GM12873 (cell line): Measurements from ENCODE around the gene VKORC1.

Experiments used
- CTCF ChIP-seq: IDR thresholded peaks from 2 replicates; pipeline ENCODE4 v1.5.1; 2012; ENCODE audit warnings: low read depth, mild to moderate bottlenecking, moderate library complexity, low read length, control low read depth; ENCODE audit not compliant: insufficient read depth; ENCODE audit errors: missing control alignments

VKORC1 gene

GRCh38 chr16:31125844-31126243 lies 31.2 kb upstream of the VKORC1 start:
- no peak for TF ChIP-seq CTCF

DNA sequence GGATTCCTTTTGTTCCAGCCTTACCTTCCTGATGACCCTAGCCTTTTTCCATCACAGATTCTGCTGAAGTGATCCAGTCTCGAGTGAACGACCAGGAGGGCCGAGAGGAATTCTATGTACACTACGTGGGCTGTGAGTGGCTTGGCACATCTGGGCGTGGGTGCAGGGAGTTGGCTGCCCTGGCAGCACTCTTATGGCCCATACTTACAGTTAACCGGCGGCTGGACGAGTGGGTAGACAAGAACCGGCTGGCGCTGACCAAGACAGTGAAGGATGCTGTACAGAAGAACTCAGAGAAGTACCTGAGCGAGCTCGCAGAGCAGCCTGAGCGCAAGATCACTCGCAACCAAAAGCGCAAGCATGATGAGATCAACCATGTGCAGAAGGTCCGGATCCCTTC lies 25.5 kb upstream of the VKORC1 start:
- no peak for TF ChIP-seq CTCF

- TF ChIP-seq CTCF = no peak
Measured at GRCh38 chr16:31118223-31119155, 23.9 kb upstream of the VKORC1 start.

GRCh38 chr16:31117384-31118222 lies 23.0 kb upstream of the VKORC1 start, which contains the start of gene KAT8:
Gene KAT8 (plus strand): TSS chr16:31117664. CDS start chr16:31117682, 18 bp downstream.
- no peak for TF ChIP-seq CTCF

GRCh38 chr16:31114468-31114867 lies 19.9 kb upstream of the VKORC1 start:
- no peak for TF ChIP-seq CTCF

DNA sequence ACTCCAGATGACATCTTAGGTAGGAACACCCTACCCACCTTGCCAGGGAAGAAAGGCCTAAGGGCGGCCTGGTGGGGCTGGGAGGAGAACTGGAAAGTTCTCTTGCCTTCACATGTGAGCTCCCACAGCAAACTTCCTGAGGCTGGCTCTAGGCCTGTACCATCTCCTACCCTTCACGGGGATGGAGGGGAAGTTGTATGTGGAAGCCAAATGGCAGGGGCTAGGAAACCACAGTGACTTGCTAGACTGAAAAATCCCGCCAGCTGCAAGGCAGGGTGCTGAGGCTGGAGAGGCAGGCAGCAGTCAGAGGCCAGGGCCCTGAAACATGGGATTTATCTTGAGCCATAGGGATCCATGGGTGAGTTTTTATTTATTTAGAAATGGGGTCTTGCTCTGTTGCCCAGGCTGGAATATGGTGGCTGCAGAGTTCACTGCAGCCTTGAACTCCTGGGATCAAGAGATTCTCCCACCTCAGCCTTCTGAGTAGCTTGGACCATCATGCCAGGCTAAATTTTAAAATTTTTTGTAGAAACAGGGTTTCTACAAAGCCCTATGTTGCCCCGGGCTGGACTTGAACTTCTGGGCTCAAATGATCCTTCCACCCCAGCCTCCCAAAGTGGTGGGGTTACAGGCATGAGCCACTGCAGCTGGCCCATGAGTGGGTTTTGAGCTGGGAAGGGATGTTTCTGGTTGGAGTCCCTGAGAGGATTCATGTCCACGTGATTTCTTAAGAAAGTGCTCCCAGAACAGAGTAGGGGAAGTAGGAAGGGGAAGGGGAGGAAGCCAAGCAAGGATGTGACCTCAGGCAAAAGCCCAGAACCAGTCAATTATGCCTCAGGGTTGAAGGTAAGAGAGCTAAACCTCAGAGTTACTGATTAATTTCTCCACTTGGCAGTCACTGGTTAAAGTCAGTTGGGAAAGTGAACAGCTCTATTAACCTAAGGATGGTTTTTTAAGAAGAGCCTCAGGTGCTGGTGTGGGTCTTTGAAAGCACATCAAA lies 18.8 kb upstream of the VKORC1 start:
- TF ChIP-seq CTCF = no peak
